H1 (cell line): ENCODE results near the gene GFRA4.

ENCODE experiments used
- CREB1 ChIP-seq: IDR thresholded peaks from 2 replicates; pipeline ENCODE4 v1.6.1; 2012; ENCODE audit warnings: inconsistent platforms
- EP300 ChIP-seq, 2 experiments: IDR thresholded peaks; 1 replicate in 1 of 2; 2 replicates in 1 of 2; pipeline ENCODE4 v1.6.1; 2011 to 2012; ENCODE audit warnings: low read depth in 2 of 2, low read length in 2 of 2, mild to moderate bottlenecking in 2 of 2, borderline replicate concordance in 1 of 2, inconsistent platforms in 1 of 2, moderate library complexity in 1 of 2
- EZH2 ChIP-seq: fragments of 200-600 bp; sonication (generic); IDR thresholded peaks from 2 replicates; pipeline ENCODE4 v1.7.1; 2012; ENCODE audit warnings: low read depth, mild to moderate bottlenecking, moderate library complexity, low read length, inconsistent platforms; ENCODE audit not compliant: severe bottlenecking
- GABPA ChIP-seq: IDR thresholded peaks from 2 replicates; pipeline ENCODE4 v1.6.1; 2011; ENCODE audit warnings: mild to moderate bottlenecking, low read length, moderate library complexity, borderline replicate concordance; ENCODE audit not compliant: insufficient read depth
- GTF2F1 ChIP-seq: IDR thresholded peaks from 2 replicates; pipeline ENCODE4 v1.6.1; 2012; ENCODE audit warnings: low read depth, low read length, improper control_type of control experiment, borderline replicate concordance
- POLR2A ChIP-seq, 2 experiments: IDR thresholded peaks; 1 replicate in 1 of 2; 2 replicates in 1 of 2; pipeline ENCODE4 v1.6.1; 2011; ENCODE audit warnings: low read depth in 2 of 2, low read length in 2 of 2, mild to moderate bottlenecking in 2 of 2; ENCODE audit errors: control extremely low read depth in 1 of 2
- POLR2AphosphoS5 ChIP-seq: IDR thresholded peaks from 2 replicates; pipeline ENCODE4 v1.6.1; 2011; ENCODE audit warnings: low read depth, low read length
- RFX5 ChIP-seq: IDR thresholded peaks from 2 replicates; pipeline ENCODE4 v1.6.1; 2011; ENCODE audit warnings: low read depth, low read length, improper control_type of control experiment, borderline replicate concordance
- SIN3A ChIP-seq, 2 experiments: IDR thresholded peaks in 1 of 2; conservative IDR thresholded peaks in 1 of 2; 2 replicates each; pipeline ENCODE4 v1.6.1; 2011 to 2012; ENCODE audit warnings: low read length in 2 of 2, improper control_type of control experiment in 1 of 2, low read depth in 1 of 2, mild to moderate bottlenecking in 1 of 2
- SP4 ChIP-seq: IDR thresholded peaks from 2 replicates; pipeline ENCODE4 v1.6.1; 2012; ENCODE audit warnings: low read length, inconsistent platforms
- SRF ChIP-seq: IDR thresholded peaks from 2 replicates; pipeline ENCODE4 v1.6.1; 2011; ENCODE audit warnings: mild to moderate bottlenecking, low read depth, low read length, moderate library complexity
- TAF1 ChIP-seq: IDR thresholded peaks from 2 replicates; pipeline ENCODE4 v1.6.1; 2011; ENCODE audit warnings: mild to moderate bottlenecking, low read depth, low read length
- TF ChIP-seq, protein P1 (sequence below), 3 experiments: IDR thresholded peaks; 1 replicate in 2 of 3; 2 replicates in 1 of 3; pipeline versions ENCODE4 v1.5.1 to v1.6.1; 2011; ENCODE audit warnings: low read length in 3 of 3, mild to moderate bottlenecking in 3 of 3, inconsistent platforms in 2 of 3, low read depth in 1 of 3, moderate library complexity in 1 of 3; ENCODE audit not compliant: insufficient read depth in 1 of 3; ENCODE audit errors: control extremely low read depth in 1 of 3

DNA sequence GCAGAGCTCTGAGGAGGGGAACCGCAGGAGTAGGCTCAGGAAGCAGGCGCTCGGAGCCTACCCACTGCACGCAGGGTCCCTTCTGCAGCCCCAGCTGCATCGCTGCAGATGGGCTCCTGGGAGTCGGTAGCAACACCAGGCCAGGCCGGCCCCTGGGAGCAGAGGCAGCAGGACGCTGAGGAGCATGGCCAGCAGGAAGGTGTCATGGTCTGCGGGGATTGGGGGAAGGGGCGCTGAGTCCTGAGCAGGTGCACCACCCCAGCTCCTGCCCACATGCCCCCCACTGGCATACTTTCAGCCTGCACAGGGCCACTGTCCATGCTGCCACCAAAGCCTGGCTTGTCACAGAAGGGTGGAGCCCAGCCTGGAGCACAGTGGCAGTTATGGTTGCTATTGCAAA is 7.7 kb upstream of the GFRA4 start:
- TF ChIP-seq, protein P1, sequence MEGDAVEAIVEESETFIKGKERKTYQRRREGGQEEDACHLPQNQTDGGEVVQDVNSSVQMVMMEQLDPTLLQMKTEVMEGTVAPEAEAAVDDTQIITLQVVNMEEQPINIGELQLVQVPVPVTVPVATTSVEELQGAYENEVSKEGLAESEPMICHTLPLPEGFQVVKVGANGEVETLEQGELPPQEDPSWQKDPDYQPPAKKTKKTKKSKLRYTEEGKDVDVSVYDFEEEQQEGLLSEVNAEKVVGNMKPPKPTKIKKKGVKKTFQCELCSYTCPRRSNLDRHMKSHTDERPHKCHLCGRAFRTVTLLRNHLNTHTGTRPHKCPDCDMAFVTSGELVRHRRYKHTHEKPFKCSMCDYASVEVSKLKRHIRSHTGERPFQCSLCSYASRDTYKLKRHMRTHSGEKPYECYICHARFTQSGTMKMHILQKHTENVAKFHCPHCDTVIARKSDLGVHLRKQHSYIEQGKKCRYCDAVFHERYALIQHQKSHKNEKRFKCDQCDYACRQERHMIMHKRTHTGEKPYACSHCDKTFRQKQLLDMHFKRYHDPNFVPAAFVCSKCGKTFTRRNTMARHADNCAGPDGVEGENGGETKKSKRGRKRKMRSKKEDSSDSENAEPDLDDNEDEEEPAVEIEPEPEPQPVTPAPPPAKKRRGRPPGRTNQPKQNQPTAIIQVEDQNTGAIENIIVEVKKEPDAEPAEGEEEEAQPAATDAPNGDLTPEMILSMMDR (IDR thresholded peaks at IDR 0.05; ENCODE audit: control extremely low read depth in 1 of 3, insufficient read depth in 1 of 3, low read depth in 1 of 3, low read length in 3 of 3): no peak
- TF ChIP-seq EP300 (IDR thresholded peaks at IDR 0.05; ENCODE audit: borderline replicate concordance in 1 of 2, low read depth in 2 of 2, low read length in 2 of 2): no peak
- TF ChIP-seq SP4: no peak
- TF ChIP-seq RFX5: no peak
- TF ChIP-seq EZH2: no peak
- TF ChIP-seq CREB1: no peak
- no peak for TF ChIP-seq GABPA
- no peak for TF ChIP-seq POLR2A (IDR thresholded peaks at IDR 0.05; ENCODE audit: control extremely low read depth in 1 of 2, low read depth in 2 of 2, low read length in 2 of 2)
- no peak for TF ChIP-seq SIN3A (conservative IDR thresholded peaks at IDR 0.05 in 1 of 2, IDR thresholded peaks at IDR 0.05 in 1 of 2; ENCODE audit: low read depth in 1 of 2, low read length in 2 of 2)
- no peak for TF ChIP-seq SRF
- no peak for TF ChIP-seq POLR2AphosphoS5
- no peak for TF ChIP-seq TAF1
- no peak for TF ChIP-seq GTF2F1
